Measurements from ENCODE around the gene AVEN.
"Not testable (repeated sequence)": the region's sequence is repeated elsewhere in the genome, so short reads cannot be mapped to it uniquely, and the experiment has no call there.

Gene AVEN

GRCh38 chr15:34038871-34039789 lies at the start of gene AVEN:
Gene AVEN, minus strand, starts transcription at chr15:34039204. Its CDS starts 158 bp downstream, at chr15:34039046.
- no peak for FAIRE-seq

- no peak for FAIRE-seq
Observed at GRCh38 chr15:34085746-34086145, 46.7 kb upstream of the AVEN start.

GRCh38 chr15:34084086-34084485 lies 45.1 kb upstream of the AVEN start:
- no peak for FAIRE-seq

- FAIRE-seq = no peak
Observed at GRCh38 chr15:34079904-34080303, 40.9 kb upstream of the AVEN start.

- FAIRE-seq = no peak
Observed at GRCh38 chr15:34078900-34079299, 39.9 kb upstream of the AVEN start.

- FAIRE-seq = no peak
Observed at GRCh38 chr15:34076785-34077184, 37.8 kb upstream of the AVEN start.

- FAIRE-seq = no peak
Observed at GRCh38 chr15:34070003-34070402, 31.0 kb upstream of the AVEN start.

- FAIRE-seq = no peak
Observed at GRCh38 chr15:34065941-34066340, 26.9 kb upstream of the AVEN start.

GRCh38 chr15:34065261-34065660 lies 26.3 kb upstream of the AVEN start:
- no peak for FAIRE-seq

GRCh38 chr15:34064438-34064837 lies 25.4 kb upstream of the AVEN start:
- no peak for FAIRE-seq

GRCh38 chr15:34059946-34060345 lies 20.9 kb upstream of the AVEN start:
- no peak for FAIRE-seq

GRCh38 chr15:34059476-34059875 lies 20.5 kb upstream of the AVEN start:
- FAIRE-seq = no peak

- FAIRE-seq = no peak
Observed at GRCh38 chr15:34056911-34057310, 17.9 kb upstream of the AVEN start.

GRCh38 chr15:34055868-34056595 lies 17.0 kb upstream of the AVEN start:
- FAIRE-seq = no peak

- FAIRE-seq = no peak
Observed at GRCh38 chr15:34054081-34054707, 15.2 kb upstream of the AVEN start.

- FAIRE-seq = not testable (repeated sequence)
Observed at GRCh38 chr15:34050385-34050784, 11.4 kb upstream of the AVEN start.

GRCh38 chr15:34049112-34049511 lies 10.1 kb upstream of the AVEN start:
- FAIRE-seq = no peak

- no peak for FAIRE-seq
Observed at GRCh38 chr15:34047893-34048775, 9.1 kb upstream of the AVEN start.

- no peak for FAIRE-seq
Observed at GRCh38 chr15:34046471-34047145, 7.6 kb upstream of the AVEN start.

GRCh38 chr15:34043813-34044212 lies 4.8 kb upstream of the AVEN start:
- FAIRE-seq = no peak

GRCh38 chr15:34043391-34043790 lies 4.4 kb upstream of the AVEN start:
- FAIRE-seq = no peak

GRCh38 chr15:34039790-34040113 lies 748 bp upstream of the AVEN start:
- no peak for FAIRE-seq

Measured in islet of Langerhans (tissue), 1 donor.